GM19397 (cell line): ENCODE data around the gene AFF3.

Experiments
- ATAC-seq: cut with Tn5 transposase; IDR thresholded peaks from one replicate; pipeline ENCODE4 v1.9.1; 2021; ENCODE audit warnings: mild to moderate bottlenecking, moderate library complexity; ENCODE audit not compliant: unreplicated experiment

The AFF3 gene

GRCh38 chr2:99600981-99601651 is 541.3 kb downstream of the AFF3 start:
- ATAC-seq: no peak

- no peak for ATAC-seq
Measured at GRCh38 chr2:99598441-99598840, 543.9 kb downstream of the AFF3 start.

GRCh38 chr2:99597616-99598015 is 544.8 kb downstream of the AFF3 start:
- ATAC-seq: no peak

GRCh38 chr2:99595373-99595772 is 547.0 kb downstream of the AFF3 start:
- no peak for ATAC-seq

- no peak for ATAC-seq
Measured at GRCh38 chr2:99593692-99594427, 548.5 kb downstream of the AFF3 start.

- no peak for ATAC-seq
Measured at GRCh38 chr2:99576775-99577174, 565.6 kb downstream of the AFF3 start.

GRCh38 chr2:99573634-99574251 is 568.6 kb downstream of the AFF3 start:
- no peak for ATAC-seq

- no peak for ATAC-seq
Measured at GRCh38 chr2:99572373-99573164, 569.8 kb downstream of the AFF3 start.

GRCh38 chr2:99571954-99572353 is 570.4 kb downstream of the AFF3 start:
- no peak for ATAC-seq

- ATAC-seq: no peak
Measured at GRCh38 chr2:99571533-99571932, 570.9 kb downstream of the AFF3 start.

GRCh38 chr2:99571021-99571420 is 571.4 kb downstream of the AFF3 start:
- ATAC-seq: no peak

GRCh38 chr2:99569386-99569785 is 573.0 kb downstream of the AFF3 start:
- no peak for ATAC-seq

- no peak for ATAC-seq
Measured at GRCh38 chr2:99565227-99565626, 577.2 kb downstream of the AFF3 start.

GRCh38 chr2:99562516-99562915 is 579.9 kb downstream of the AFF3 start:
- ATAC-seq: no peak

GRCh38 chr2:99561804-99562203 is 580.6 kb downstream of the AFF3 start:
- ATAC-seq: no peak

- no peak for ATAC-seq
Measured at GRCh38 chr2:99559075-99559662, 583.2 kb downstream of the AFF3 start.

GRCh38 chr2:99555404-99555803 is 587.0 kb downstream of the AFF3 start:
- no peak for ATAC-seq

- no peak for ATAC-seq
Measured at GRCh38 chr2:99554871-99555270, 587.5 kb downstream of the AFF3 start.

- ATAC-seq: no peak
Measured at GRCh38 chr2:99554238-99554637, 588.2 kb downstream of the AFF3 start.

- no peak for ATAC-seq
Measured at GRCh38 chr2:99552529-99552928, 589.9 kb downstream of the AFF3 start.

GRCh38 chr2:99550368-99550767 is 592.0 kb downstream of the AFF3 start:
- ATAC-seq: no peak
